RWPE2 (cell line): Measurements from ENCODE around the gene MED28.

Source experiments
- ATAC-seq: fragments of 200-7000 bp; cut with Tn5 transposase; 3 replicates; pipeline ENCODE4 v1.9.1; 2021; ENCODE audit warnings: low read depth
- DNase-seq: peaks from one replicate; pipeline ENCODE4 v3.0.0-alpha.2; 2020; ENCODE audit warnings: low spot score
- H3K27ac ChIP-seq: fragments of 450-650 bp; 2 replicates; pipeline ENCODE4 v1.5.1; 2017; ENCODE audit warnings: mild to moderate bottlenecking; ENCODE audit not compliant: poor library complexity, severe bottlenecking
- H3K27me3 ChIP-seq: fragments of 250-450 bp; sonication (Bioruptor Pico); 2 replicates; pipeline ENCODE4 v1.5.1; 2021; ENCODE audit warnings: mild to moderate bottlenecking, moderate library complexity; ENCODE audit not compliant: insufficient read depth, poor library complexity, severe bottlenecking
- H3K36me3 ChIP-seq: fragments of 250-450 bp; sonication (Bioruptor Pico); 2 replicates; pipeline ENCODE4 v1.5.1; 2020; ENCODE audit warnings: low read depth, mild to moderate bottlenecking, moderate library complexity
- H3K4me1 ChIP-seq: fragments of 250-450 bp; sonication (Bioruptor Pico); 2 replicates; pipeline ENCODE4 v1.5.1; 2021; ENCODE audit warnings: mild to moderate bottlenecking, moderate library complexity; ENCODE audit not compliant: insufficient read depth, poor library complexity, severe bottlenecking
- H3K4me3 ChIP-seq: fragments of 250-450 bp; sonication (Bioruptor Pico); 2 replicates; pipeline ENCODE4 v1.5.1; 2021; ENCODE audit warnings: mild to moderate bottlenecking, moderate library complexity; ENCODE audit not compliant: severe bottlenecking
- H3K9me3 ChIP-seq: fragments of 250-450 bp; sonication (Bioruptor Pico); 2 replicates; pipeline ENCODE4 v1.5.1; 2021; ENCODE audit warnings: mild to moderate bottlenecking, moderate library complexity; ENCODE audit not compliant: severe bottlenecking
- TF ChIP-seq, protein P1 (sequence below): fragments of 450-650 bp; IDR thresholded peaks from one replicate; pipeline ENCODE4 v1.5.1; 2017; ENCODE audit warnings: mild to moderate bottlenecking, moderate library complexity; ENCODE audit not compliant: poor library complexity, severe bottlenecking

The MED28 gene

GRCh38 chr4:17618926-17619325 lies 4.5 kb downstream of the MED28 start:
- no peak for DNase-seq
- TF ChIP-seq, protein P1, sequence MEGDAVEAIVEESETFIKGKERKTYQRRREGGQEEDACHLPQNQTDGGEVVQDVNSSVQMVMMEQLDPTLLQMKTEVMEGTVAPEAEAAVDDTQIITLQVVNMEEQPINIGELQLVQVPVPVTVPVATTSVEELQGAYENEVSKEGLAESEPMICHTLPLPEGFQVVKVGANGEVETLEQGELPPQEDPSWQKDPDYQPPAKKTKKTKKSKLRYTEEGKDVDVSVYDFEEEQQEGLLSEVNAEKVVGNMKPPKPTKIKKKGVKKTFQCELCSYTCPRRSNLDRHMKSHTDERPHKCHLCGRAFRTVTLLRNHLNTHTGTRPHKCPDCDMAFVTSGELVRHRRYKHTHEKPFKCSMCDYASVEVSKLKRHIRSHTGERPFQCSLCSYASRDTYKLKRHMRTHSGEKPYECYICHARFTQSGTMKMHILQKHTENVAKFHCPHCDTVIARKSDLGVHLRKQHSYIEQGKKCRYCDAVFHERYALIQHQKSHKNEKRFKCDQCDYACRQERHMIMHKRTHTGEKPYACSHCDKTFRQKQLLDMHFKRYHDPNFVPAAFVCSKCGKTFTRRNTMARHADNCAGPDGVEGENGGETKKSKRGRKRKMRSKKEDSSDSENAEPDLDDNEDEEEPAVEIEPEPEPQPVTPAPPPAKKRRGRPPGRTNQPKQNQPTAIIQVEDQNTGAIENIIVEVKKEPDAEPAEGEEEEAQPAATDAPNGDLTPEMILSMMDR: no peak
- no peaks in the 10 kb centered on the region for H3K9me3 ChIP-seq
- H3K36me3 ChIP-seq: peaks cover 71% of the 10 kb centered on the region
- H3K4me3 ChIP-seq: no peak overlapping the region
- H3K4me1 ChIP-seq: peaks cover 6% of the 10 kb centered on the region
- no peaks in the 10 kb centered on the region for H3K27me3 ChIP-seq
- no peak for ATAC-seq
- no peak overlapping the region for H3K27ac ChIP-seq

DNA sequence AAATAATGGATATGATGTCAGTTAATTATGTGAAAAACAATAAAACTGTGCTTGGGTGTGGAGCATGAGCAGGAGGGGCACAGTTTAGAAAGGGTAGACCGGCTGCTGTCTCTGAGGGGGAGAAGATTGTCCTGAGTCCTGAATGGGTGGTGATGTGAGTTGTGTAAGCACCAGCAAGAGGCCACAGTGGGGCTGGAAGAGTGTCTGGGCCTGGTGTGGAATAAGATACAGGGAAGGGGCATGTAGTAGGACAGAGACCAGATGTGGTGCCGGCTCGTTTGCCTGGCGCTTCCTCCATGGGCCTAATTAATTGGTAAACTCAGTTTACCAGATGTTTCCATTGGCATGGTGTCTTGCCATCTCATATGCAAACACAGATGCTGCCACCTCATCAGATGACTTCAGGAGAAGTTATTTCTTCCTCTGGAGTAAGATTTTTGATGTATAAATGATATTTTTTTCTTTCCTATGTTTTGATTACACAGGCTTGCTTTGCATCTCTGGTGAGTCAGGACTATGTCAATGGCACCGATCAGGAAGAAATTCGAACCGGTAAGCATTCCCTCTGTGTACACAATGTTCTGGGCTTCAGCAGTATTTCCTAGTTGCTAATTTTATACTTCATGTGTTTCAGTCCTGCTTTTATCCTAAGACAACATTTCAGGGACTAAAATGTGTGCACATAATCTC lies 5.1 kb downstream of the MED28 start:
- no peak overlapping the region for H3K27ac ChIP-seq

GRCh38 chr4:17623451-17624001 lies 9.1 kb downstream of the MED28 start:
- Histone ChIP-seq H3K9me3 (no peaks in the 10 kb centered on the region), H3K4me3 (no peak overlapping the region), H3K4me1 (no peaks in the 10 kb centered on the region), H3K36me3 (peaks cover 89% of the 10 kb centered on the region), H3K27me3 (no peaks in the 10 kb centered on the region), H3K27ac (no peak overlapping the region)
- ATAC-seq (no peak), DNase-seq (no peak)
- TF ChIP-seq, protein P1: no peak

More for the DNA sequence above, 5.1 kb downstream of the MED28 start:
- no peaks in the 10 kb centered on the region for H3K27me3 ChIP-seq
- no peak overlapping the region for H3K4me3 ChIP-seq
- H3K36me3 ChIP-seq: peaks cover 77% of the 10 kb centered on the region
- 0 out of 3 replicates have a peak, but pooled peaks have one; percentile 33 for ATAC-seq
- TF ChIP-seq, protein P1: no peak
- no peaks in the 10 kb centered on the region for H3K9me3 ChIP-seq
- H3K4me1 ChIP-seq: peaks cover 6% of the 10 kb centered on the region
- DNase-seq: no peak

DNA sequence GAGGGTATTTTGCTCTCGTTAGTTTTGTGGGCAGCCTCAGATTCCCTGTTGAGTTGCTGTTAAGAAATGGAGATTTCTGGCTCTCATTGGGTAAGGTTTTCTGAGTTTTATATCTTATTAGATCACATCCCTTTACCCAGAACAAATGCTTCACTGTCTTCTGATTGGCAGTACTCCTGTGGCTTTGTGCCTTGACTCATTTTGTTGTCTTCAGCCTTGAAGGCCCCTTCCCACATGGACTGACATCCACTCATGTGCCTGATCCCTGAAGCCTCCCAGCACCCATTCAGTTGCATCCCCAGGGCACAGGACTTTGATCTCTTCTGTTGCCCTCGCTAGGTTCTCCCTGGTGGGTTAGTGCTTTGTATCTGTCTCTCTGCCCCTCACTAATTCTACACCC lies 10.4 kb downstream of the MED28 start:
- no peak for ATAC-seq
- DNase-seq: no peak
- Histone ChIP-seq H3K9me3 (no peaks in the 10 kb centered on the region), H3K36me3 (peaks cover 90% of the 10 kb centered on the region), H3K4me3 (no peak overlapping the region), H3K27ac (no peak overlapping the region), H3K4me1 (no peaks in the 10 kb centered on the region), H3K27me3 (no peaks in the 10 kb centered on the region)
- TF ChIP-seq, protein P1: no peak

- H3K4me3 ChIP-seq: no peak overlapping the region
- H3K27me3 ChIP-seq: no peaks in the 10 kb centered on the region
- H3K4me1 ChIP-seq: no peaks in the 10 kb centered on the region
- TF ChIP-seq, protein P1: no peak
- DNase-seq: no peak
- H3K27ac ChIP-seq: no peak overlapping the region
- no peak for ATAC-seq
- peaks cover 85% of the 10 kb centered on the region for H3K36me3 ChIP-seq
- H3K9me3 ChIP-seq: no peaks in the 10 kb centered on the region
Measured at GRCh38 chr4:17630228-17630627, 15.8 kb downstream of the MED28 start.
